GM19025 (cell line): ENCODE results near the gene OR52B6.
"Not testable (repeated sequence)": the region's sequence is repeated elsewhere in the genome, so short reads cannot be mapped to it uniquely, and the experiment has no call there.

Experiments
- ATAC-seq: cut with Tn5 transposase; IDR thresholded peaks from one replicate; pipeline ENCODE4 v1.9.1; 2021; ENCODE audit warnings: mild to moderate bottlenecking, low read depth, moderate library complexity; ENCODE audit not compliant: unreplicated experiment

The OR52B6 gene

DNA sequence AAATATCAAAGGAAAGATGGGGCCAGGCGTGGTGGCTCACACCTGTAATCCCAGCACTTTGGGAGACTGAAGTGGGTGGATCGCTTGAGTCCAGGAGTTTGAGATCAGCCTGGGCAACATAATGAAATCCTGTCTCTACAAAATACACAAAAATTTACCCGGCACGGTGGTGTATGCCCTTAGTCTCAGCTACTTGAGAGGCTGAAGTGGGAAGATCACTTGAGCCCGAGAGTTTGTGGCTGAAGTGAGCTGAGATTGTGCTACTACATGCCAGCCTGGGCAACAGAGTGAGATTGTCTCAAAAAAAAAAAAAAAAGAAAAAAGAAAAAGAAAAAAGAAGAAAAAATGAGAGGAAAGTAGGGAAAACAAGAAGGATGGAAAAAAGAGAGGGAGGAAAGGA is 11.9 kb downstream of the OR52B6 start:
- no peak for ATAC-seq

DNA sequence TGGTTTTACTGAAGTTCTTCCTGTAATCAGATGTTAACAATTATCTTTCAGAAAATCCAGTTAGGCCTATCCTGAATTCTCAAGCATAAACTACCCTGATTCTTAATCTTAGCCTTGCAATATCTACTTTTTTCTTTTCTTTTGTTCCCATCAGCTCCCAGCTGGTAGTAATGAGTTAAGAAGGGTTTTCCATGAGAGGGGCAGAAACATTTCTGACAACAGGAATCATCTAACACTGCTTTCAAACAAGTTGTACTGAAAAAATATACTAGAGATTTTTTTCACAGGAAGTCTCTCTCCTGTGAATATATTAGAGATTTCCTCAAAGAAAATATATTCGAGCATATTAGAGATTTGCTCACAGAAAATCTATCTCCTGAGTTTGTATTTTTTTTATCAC is 12.5 kb downstream of the OR52B6 start:
- no peak for ATAC-seq

DNA sequence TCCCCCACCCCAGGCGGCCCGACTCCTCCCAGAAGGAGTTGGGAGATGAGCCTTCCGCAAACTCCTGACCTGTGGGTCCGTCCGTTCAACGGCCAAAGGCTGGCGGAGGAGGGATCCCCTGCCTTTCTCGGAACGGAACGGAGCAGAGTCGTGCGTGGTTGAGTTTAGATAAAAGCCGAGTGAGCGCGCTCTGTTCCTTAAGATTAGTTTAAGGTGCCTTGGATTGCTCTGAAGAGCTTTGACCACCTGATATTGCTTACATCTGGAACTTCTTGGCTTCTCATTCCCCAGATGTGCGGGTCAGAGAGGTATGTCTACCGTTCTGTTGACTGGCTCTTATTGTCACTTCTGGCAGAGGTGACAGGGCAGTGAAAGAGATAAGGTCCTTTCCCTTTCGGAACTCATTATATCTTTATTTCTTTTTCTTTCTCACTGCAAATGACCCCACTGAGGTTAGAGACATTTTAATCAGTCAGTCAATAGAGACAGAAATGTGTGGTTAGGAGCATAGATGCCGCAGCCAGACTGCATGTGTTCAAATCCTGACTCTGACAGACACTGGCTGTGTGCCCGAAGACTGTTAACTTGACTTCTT is 16.0 kb downstream of the OR52B6 start, which contains the start of gene TRIM6:
Gene TRIM6 (plus strand): TSS at position 31 of the 595 bp plus-strand sequence. CDS start 261 bp downstream, at position 292.
- no peak for ATAC-seq

DNA sequence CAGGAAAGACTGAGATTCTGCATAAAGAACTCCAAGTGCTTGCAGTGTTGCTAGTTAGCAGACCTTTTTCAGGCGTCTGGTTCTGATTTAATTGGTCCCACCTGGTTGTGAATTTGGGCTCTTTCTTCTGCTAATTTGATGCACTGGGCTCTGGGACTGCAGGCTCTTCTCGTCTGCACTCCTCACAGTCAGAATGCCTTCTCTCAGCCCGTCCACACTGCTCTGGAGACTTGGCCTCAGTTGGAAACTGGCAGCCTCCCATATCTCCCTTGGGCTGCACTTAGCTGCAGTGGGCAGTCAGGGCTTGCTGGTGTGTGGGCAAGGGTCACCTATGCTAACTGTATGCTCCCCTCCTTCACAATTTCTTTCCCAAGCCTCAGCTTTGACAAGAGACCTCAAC is 17.3 kb downstream of the OR52B6 start:
- ATAC-seq = no peak

DNA sequence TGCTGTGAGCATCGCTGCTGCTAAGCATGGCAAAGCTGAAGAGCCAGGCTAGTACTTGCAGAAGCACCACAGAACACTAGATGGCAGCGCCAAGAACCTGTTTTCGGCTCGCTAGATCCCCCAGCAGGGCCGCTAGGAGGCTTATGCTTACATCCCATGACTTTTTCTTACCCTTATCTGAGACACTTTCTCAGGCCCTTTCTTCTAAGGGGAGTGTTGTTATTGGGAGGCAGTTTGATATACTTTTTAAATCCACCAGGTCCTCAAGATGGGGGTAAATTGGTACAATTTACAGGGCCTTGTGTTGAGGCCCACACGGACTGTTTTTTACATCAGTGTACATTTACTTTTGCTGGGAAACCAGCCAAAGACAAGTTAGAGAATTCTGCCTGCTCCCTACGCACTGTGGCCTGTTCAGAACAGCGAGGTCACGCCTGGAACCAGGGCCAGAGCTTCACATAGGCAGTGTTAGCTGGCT is 19.7 kb downstream of the OR52B6 start:
- peak; percentile 82 for ATAC-seq

DNA sequence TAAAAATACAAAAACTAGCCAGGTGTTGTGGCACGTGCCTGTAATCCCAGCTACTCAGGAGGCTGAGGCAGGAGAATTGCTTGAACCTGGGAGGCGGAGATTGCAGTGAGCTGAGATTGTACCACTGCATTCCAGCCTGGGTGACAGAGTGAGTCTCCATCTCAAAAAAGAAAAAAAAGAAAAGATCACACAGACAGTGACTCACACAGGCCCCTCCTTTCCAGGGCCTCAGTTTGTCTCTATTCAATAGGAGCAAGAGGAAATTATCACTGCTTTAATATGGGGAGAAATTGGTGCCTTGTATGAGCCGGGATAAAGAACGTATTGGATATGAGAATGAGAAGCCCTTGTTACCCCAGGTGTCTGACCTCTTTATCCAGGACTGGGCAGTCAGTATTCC is 22.1 kb downstream of the OR52B6 start:
- not testable (repeated sequence) for ATAC-seq

DNA sequence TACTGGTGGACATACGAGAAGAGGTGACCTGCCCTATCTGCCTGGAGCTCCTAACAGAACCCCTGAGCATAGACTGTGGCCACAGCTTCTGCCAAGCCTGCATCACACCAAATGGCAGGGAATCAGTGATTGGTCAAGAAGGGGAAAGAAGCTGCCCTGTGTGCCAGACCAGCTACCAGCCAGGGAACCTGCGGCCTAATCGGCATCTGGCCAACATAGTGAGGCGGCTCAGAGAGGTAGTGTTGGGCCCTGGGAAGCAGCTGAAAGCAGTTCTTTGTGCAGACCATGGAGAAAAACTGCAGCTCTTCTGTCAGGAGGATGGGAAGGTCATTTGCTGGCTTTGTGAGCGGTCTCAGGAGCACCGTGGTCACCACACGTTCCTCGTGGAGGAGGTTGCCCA is 22.6 kb downstream of the OR52B6 start:
- no peak for ATAC-seq

DNA sequence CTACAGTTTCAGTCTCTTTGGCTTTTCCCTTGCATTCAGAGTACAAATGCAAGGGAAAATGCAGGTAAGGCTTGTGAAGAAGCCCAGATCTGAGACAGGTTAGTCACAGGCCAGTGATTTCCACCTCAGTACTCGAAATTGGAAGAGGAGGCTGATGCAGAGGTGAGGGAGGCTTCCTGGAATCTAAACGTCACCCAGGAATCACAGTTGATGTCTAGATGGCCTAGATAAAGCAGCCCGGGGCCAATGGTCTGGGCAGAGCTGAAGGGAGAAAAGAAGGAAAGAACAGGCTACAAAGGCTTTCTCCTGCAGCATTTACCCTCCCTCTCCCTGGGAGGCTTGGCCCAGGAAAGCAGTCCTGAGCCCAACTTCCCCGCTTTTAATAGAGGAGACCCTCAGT is 24.2 kb downstream of the OR52B6 start:
- ATAC-seq = no peak

DNA sequence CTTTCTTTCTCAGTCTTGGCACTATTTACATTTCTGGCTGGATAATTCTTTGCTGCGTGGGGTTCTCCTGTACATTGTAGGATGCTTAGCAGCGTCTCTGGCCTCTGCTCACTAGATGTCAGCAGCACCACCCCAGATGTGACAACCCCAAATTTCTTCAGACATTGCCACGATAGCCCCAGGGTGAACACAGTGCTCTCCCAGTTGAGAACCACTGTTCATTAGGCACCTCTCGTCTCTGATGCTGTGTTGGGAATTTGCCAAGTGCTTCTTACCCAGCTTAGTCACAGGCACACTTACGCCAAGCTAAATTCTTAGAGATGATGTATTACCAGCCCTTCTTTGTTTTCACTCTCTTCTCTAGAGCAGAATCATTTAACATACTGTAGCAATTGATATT is 25.2 kb downstream of the OR52B6 start:
- no peak for ATAC-seq

DNA sequence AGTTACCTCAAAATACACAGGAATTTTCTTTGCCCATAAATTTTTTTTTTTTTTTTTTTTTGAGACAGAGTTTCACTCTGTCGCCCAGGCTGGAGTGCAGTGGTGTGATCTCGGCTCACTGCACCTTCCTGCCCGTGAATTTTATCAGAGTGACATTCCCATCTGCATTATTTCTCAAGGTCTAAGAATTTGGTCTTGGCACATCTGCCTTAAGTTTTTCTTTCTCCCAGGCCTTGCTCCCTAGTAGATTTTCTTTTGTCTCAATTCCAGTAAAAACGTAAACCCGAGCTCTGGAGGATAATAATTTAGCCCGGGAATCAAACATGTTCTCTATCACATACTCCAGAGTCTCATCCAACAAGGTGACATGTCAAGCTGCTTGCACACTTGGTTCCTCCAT is 28.1 kb downstream of the OR52B6 start:
- no peak for ATAC-seq

DNA sequence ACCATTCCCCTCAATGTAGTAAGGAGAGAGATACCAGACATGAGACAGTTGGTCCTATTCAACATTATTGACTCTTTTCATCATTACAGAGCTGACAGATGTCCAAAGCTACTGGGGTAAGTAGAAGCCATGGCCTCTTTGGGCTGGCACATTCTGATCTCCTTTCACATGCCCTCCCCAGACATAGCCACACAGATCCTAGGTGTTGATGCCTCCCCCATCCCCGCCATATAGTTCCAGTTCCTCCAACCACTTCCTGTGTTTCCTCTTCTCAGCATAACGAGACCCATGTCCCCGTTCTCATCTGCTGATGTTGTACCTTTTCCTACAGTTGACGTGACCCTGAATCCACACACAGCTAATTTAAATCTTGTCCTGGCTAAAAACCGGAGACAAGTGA is 29.8 kb downstream of the OR52B6 start:
- ATAC-seq = no peak

DNA sequence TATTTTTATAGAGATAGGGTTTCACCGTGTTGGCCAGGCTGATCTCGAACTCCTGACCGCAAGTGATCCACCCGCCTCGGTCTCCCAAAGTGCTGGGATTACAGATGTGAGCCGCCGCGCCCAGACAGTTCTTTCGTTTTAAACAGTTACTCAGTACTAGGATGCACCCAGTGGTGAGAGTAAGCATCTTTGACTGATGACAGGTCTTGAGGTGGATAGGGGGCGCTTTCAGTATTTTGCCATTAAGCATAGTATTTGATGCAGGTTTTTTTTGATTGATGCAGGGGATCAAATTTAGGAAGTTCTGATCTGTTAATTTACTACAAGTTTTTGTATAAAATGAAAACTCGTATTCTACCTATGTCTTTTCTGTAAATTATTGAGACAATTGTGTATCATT is 30.9 kb downstream of the OR52B6 start:
- no peak for ATAC-seq

DNA sequence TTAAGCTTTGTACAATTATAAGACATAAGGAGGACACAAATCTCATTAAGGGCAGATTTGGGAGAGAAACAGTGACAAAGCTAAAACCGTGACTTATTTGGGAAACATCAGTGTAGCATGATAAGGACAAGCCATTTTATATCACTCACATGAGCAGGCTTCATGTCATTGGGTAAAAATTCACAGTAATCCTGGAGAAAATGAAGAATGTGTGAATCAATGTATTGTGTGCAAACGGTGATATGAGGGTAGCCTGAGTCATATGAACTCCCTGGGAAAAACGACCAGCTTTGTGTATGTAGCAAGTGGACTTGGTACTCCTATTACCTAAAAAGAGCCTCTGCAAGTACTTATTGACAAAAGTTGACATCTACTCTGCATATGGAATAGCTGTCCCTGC is 38.1 kb downstream of the OR52B6 start:
- ATAC-seq = no peak

DNA sequence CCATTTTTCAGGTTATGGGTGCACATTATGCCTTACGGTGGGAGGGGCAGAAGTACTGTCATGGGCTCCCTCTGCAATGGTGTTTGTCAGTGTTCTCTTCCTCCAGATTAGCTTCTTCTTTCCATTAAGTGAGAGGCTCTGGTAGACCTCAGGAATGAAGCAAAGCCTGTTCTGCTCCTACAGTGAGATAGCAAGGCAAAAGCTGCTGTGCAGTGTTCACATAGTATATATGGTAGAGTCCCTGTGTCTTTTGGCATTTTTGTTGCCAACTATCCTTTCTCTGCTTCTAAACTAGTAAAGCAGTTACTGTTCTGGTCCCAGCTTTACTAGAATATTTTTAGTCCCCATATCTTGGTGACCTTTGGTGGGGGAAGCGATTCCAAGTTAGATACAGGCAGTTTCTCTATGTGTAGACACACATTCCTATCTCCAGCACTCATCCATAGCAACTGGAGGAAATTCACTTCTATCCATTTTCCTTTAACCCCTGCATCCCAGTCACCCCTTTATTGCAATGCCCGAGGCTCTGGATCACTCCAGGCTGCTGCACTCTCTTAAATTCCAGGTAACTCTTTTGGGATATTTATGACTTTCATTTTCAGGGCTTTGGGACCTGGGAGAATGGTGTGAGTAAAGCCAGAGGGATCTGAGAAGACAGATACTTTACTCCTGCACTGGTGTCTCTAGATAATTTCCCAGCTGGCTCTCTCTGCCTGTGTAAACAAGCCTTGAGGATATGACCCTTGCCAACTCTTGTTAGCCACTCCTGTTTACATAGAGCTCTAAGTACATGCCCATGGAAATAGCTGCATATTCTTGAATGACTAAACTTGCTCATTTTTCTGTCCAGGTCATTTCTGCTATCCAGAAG is 40.2 kb downstream of the OR52B6 start:
- no peak for ATAC-seq

DNA sequence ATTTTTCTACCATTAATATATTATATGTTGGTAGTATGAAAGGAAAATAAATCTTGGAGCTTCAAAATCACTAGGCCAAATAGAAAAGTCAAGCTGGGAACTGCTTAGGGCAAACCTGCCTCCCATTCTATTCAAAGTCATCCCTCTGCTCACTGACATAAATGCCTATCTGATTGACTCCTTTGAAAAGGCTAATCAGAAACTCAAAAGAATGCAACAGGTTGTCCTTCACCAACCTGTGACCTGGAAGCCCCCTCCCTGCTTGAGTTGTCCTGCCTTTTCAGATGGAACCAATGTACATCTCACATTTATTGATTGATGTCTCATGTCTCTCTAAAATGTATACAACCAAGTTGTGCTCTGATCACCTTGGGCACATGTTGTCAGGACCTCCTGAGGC is 40.9 kb downstream of the OR52B6 start:
- no peak for ATAC-seq

DNA sequence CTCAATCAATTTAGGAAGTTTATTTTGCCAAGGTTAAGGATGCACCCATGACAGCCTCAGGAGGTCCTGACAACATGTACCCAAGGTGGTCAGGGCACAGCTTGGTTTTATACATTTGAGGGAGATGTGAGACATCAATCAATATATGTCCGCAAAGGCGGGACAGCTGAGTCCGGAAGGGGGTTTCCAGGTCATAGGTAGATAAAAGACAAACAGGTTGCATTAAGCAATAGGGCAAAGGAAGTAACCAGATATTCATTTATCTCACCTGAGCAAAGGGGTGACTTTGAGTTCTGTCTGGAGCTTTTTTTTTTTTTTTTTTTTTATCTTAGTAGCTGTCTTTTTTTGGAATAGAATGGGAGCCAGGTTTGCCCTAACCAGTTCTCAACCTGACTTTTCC is 42.1 kb downstream of the OR52B6 start:
- no peak for ATAC-seq

DNA sequence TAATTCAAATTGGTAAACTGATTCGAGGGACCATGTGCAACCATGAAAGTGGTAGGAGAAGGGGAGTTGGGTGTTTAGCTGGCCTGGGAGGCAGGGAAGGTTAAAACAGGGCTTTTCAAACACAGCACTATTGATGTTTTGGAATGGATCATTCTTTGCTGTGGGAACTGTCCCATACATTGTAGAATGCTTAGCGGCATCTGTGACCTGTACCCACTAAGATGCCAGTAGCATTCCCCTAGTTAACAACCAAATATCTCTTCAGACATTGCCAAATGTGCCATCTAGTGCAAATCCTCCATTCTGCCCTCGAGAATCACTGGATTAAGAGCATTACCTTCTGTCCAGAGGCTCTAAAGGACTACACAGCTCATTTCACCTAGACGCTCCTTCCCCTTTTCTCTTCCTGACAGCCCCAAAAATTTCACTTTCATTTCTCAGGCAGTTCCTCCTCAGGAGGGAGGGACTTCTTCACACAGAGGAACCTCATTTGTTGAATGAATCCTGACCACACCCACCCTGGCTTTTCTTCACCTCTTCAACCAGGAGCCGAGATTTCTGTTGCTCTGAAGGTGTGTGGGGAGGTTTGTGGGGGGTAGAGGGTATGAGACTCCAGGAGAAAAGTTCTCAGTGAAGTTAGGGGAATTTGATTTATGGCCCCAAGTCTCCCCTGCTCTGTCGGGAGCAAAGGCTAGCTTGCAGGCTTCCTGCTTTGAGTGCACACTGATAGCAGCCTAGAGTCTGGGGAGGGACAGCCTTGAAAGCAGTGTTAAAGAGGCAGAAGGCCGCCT is 44.0 kb downstream of the OR52B6 start, which contains the start of gene TRIM34:
Gene TRIM34 (plus strand): TSS at position 513 of the 791 bp plus-strand sequence. CDS start 7,331 bp downstream, outside the sequence.
- ATAC-seq = peak; percentile 97

DNA sequence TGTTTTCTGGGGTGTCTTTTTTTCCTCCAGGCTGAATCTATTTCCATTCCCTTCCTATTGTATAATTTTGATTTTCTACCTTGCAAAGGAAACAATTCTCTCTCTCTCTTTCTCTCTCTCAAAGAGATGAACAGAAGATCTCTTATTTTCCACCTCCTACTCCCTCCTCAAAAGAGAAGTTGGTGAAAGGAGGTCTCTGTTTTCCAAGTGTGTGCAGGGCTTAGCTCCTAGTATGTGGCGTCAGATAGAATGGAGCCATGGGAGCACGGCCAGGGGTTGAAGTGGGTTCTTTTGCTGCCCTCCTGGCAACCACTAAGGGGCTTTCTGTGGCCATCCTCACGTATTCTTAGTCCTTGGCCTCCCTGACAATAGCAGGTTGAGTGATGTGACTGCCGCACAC is 44.6 kb downstream of the OR52B6 start:
- ATAC-seq = no peak

DNA sequence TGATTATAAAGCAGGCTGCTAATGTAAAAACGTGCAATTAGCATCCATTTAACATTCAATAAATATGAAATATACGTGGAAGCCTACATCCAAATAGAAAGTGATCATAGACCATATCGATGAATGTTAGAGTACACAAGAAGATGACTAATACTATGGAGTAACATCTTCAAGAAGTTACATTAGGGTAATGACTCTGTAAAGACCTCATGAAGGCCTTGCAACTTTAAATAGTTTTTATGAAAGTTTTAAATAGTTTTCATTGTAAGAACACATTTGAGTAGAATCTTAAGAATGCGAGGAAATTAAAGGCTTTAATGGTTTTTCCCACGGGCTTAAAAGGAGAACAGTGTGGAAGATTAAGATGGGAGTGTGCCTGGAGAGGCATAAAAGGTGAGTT is 45.5 kb downstream of the OR52B6 start:
- no peak for ATAC-seq

DNA sequence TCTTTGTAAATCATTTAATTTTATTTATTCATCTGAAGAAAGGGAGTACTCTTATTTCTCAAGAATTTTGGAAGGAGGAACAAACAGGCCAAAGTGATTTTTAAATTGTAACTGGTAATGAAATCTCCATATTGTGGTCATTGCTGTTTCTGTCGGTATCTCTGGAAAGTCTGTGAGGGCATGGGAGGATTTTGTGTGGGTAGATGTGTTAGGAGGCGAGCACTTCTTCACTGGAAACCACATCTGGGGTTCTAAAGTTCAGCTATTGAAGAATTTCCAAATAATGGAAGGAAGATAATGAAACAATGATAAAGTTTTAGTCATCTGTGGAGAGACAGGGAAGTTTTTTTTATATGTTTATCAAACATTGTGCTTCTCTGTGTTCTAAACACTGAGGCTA is 50.7 kb downstream of the OR52B6 start:
- ATAC-seq = no peak
